ENCODE results near the gene RNF183. TPM values are rescaled to one million over a fixed set of nuclear protein-coding genes. Genes with fewer than 3 reads are reported as not detected.
"Not testable (repeated sequence)": the region's sequence is repeated elsewhere in the genome, so short reads cannot be mapped to it uniquely, and the experiment has no call there.

RNF183 gene
- total RNA-seq, 1 donor from 2014 or later: not detected

- no peak overlapping the region for H3K27ac ChIP-seq (ENCODE audit: low read depth, low read length)
- FAIRE-seq (no peak), DNase-seq (ENCODE audit: low read depth) (no peak)
- H3K27ac Mint-ChIP-seq (ENCODE audit: unreplicated experiment): no peak overlapping the region
- no peaks in the 10 kb centered on the region for H4K20me1 ChIP-seq (ENCODE audit: insufficient read depth, low read length)
- H3K9me3 ChIP-seq (ENCODE audit: insufficient read depth, low read depth, low read length): no peaks in the 10 kb centered on the region
- TF ChIP-seq EZH2 (IDR thresholded peaks at IDR 0.05; ENCODE audit: insufficient read depth, low read length) (no peak), CTCF (IDR thresholded peaks at IDR 0.05; ENCODE audit: insufficient read depth, low read depth, low read length) (no peak)
- no peaks in the 10 kb centered on the region for H3K9me3 Mint-ChIP-seq (ENCODE audit: unreplicated experiment)
- H2AFZ ChIP-seq (ENCODE audit: low read depth, low read length): no peak overlapping the region
- no peaks in the 10 kb centered on the region for H3K36me3 Mint-ChIP-seq (ENCODE audit: low read depth, unreplicated experiment)
- no peaks in the 10 kb centered on the region for H3K79me2 ChIP-seq (ENCODE audit: insufficient read depth, low read length)
- H3K9ac ChIP-seq (ENCODE audit: low read length): no peak overlapping the region
- H3K36me3 ChIP-seq (ENCODE audit: insufficient read depth, low read length): peaks cover 2% of the 10 kb centered on the region
- H3K27me3 Mint-ChIP-seq (ENCODE audit: low read depth, unreplicated experiment): peaks cover 7% of the 10 kb centered on the region
- no peak overlapping the region for H3K4me3 ChIP-seq (ENCODE audit: insufficient read depth, low read depth, low read length)
- no peaks in the 10 kb centered on the region for H3K4me1 ChIP-seq (ENCODE audit: insufficient read depth, low read length)
- no peak overlapping the region for H3K4me3 Mint-ChIP-seq (ENCODE audit: unreplicated experiment)
- H3K4me2 ChIP-seq (ENCODE audit: low read length): no peak overlapping the region
- peaks cover 9% of the 10 kb centered on the region for H3K27me3 ChIP-seq (ENCODE audit: insufficient read depth, low read length)
- H3K4me1 Mint-ChIP-seq (ENCODE audit: low read depth, unreplicated experiment): peaks cover 10% of the 10 kb centered on the region
Measured at GRCh38 chr9:113298311-113298710, 4.9 kb downstream of the RNF183 start.

GRCh38 chr9:113296796-113297558, 6.2 kb downstream of the RNF183 start:
- no peaks in the 10 kb centered on the region for H3K4me1 ChIP-seq (ENCODE audit: insufficient read depth, low read length)
- H3K27ac ChIP-seq (ENCODE audit: low read depth, low read length): no peak overlapping the region
- no peaks in the 10 kb centered on the region for H3K9me3 ChIP-seq (ENCODE audit: insufficient read depth, low read depth, low read length)
- no peak for DNase-seq (ENCODE audit: low read depth)
- Mint-ChIP-seq H3K27ac (ENCODE audit: unreplicated experiment) (no peak overlapping the region), H3K27me3 (ENCODE audit: low read depth, unreplicated experiment) (peaks cover 5% of the 10 kb centered on the region), H3K36me3 (ENCODE audit: low read depth, unreplicated experiment) (no peaks in the 10 kb centered on the region), H3K4me3 (ENCODE audit: unreplicated experiment) (no peak overlapping the region), H3K9me3 (ENCODE audit: unreplicated experiment) (no peaks in the 10 kb centered on the region), H3K4me1 (ENCODE audit: low read depth, unreplicated experiment) (peaks cover 10% of the 10 kb centered on the region)
- H3K36me3 ChIP-seq (ENCODE audit: insufficient read depth, low read length): peaks cover 14% of the 10 kb centered on the region
- no peak overlapping the region for H3K4me2 ChIP-seq (ENCODE audit: low read length)
- TF ChIP-seq CTCF (IDR thresholded peaks at IDR 0.05; ENCODE audit: insufficient read depth, low read depth, low read length): no peak
- no peak for TF ChIP-seq EZH2 (IDR thresholded peaks at IDR 0.05; ENCODE audit: insufficient read depth, low read length)
- H3K27me3 ChIP-seq (ENCODE audit: insufficient read depth, low read length): peaks cover 3% of the 10 kb centered on the region
- FAIRE-seq: no peak
- no peaks in the 10 kb centered on the region for H4K20me1 ChIP-seq (ENCODE audit: insufficient read depth, low read length)
- no peak overlapping the region for H2AFZ ChIP-seq (ENCODE audit: low read depth, low read length)
- H3K9ac ChIP-seq (ENCODE audit: low read length): no peak overlapping the region
- no peak overlapping the region for H3K4me3 ChIP-seq (ENCODE audit: insufficient read depth, low read depth, low read length)
- no peaks in the 10 kb centered on the region for H3K79me2 ChIP-seq (ENCODE audit: insufficient read depth, low read length)

GRCh38 chr9:113296247-113296646, 6.9 kb downstream of the RNF183 start:
- not testable (repeated sequence) for H3K4me2 ChIP-seq (ENCODE audit: low read length); H3K27ac ChIP-seq (ENCODE audit: low read depth, low read length); H3K27me3 Mint-ChIP-seq (ENCODE audit: low read depth, unreplicated experiment); H3K27me3 ChIP-seq (ENCODE audit: insufficient read depth, low read length); H3K9me3 ChIP-seq (ENCODE audit: insufficient read depth, low read depth, low read length); H3K9me3 Mint-ChIP-seq (ENCODE audit: unreplicated experiment); H4K20me1 ChIP-seq (ENCODE audit: insufficient read depth, low read length); H3K36me3 Mint-ChIP-seq (ENCODE audit: low read depth, unreplicated experiment); H3K79me2 ChIP-seq (ENCODE audit: insufficient read depth, low read length); FAIRE-seq; H3K9ac ChIP-seq (ENCODE audit: low read length); H3K4me3 Mint-ChIP-seq (ENCODE audit: unreplicated experiment); H2AFZ ChIP-seq (ENCODE audit: low read depth, low read length); DNase-seq (ENCODE audit: low read depth); H3K4me1 ChIP-seq (ENCODE audit: insufficient read depth, low read length); H3K4me3 ChIP-seq (ENCODE audit: insufficient read depth, low read depth, low read length); H3K27ac Mint-ChIP-seq (ENCODE audit: unreplicated experiment)
- H3K4me1 Mint-ChIP-seq (ENCODE audit: low read depth, unreplicated experiment): peaks cover 10% of the 10 kb centered on the region
- peaks cover 19% of the 10 kb centered on the region for H3K36me3 ChIP-seq (ENCODE audit: insufficient read depth, low read length)

Data from astrocyte (in vitro differentiated cells and primary cell).